GM12891 (cell line): ENCODE data around the gene GSDME.
A peak's percentile ranks its signal among the peaks of the same experiment; 100 is the strongest.

Experiments
- PAX5 ChIP-seq: IDR thresholded peaks from 2 replicates; pipeline ENCODE4 v1.6.1; 2011; ENCODE audit warnings: low read length, moderate library complexity, mild to moderate bottlenecking; ENCODE audit not compliant: insufficient read depth, severe bottlenecking
- POLR2A ChIP-seq: IDR thresholded peaks from 2 replicates; pipeline ENCODE4 v1.6.1; 2011; ENCODE audit warnings: low read depth, low read length, control low read depth
- POLR2AphosphoS5 ChIP-seq: IDR thresholded peaks from 2 replicates; pipeline ENCODE4 v1.6.1; 2011; ENCODE audit warnings: low read depth, low read length, control low read depth
- POU2F2 ChIP-seq: IDR thresholded peaks from 2 replicates; pipeline ENCODE4 v1.6.1; 2011; ENCODE audit warnings: low read depth, mild to moderate bottlenecking, control low read depth, low read length, moderate library complexity
- SPI1 ChIP-seq: IDR thresholded peaks from 2 replicates; pipeline ENCODE4 v1.6.1; 2011; ENCODE audit warnings: low read depth, low read length, control low read depth
- TAF1 ChIP-seq: IDR thresholded peaks from 2 replicates; pipeline ENCODE4 v1.6.1; 2011; ENCODE audit warnings: low read depth, low read length, control low read depth

GRCh38 chr7:24715661-24716479, 41.4 kb downstream of the GSDME start:
- TF ChIP-seq TAF1 = no peak
- peak; percentile 22; the same call in 1 of the 2 replicates for TF ChIP-seq POLR2AphosphoS5
- TF ChIP-seq POLR2A = peak; percentile 50; the same call in 1 of the 2 replicates
- no peak for TF ChIP-seq SPI1
- TF ChIP-seq POU2F2 = peak; percentile 67; the same call in 1 of the 2 replicates
- TF ChIP-seq PAX5 = no peak
